SK-N-SH treated with all-trans-retinoic acid at 6 μM for 48 hours (cell line): ENCODE data around the gene TMEM54.

ENCODE experiments used
- ATAC-seq: fragments of 200-7000 bp; cut with Tn5 transposase; 3 replicates; pipeline ENCODE4 v1.9.1; 2020; ENCODE audit warnings: mild to moderate bottlenecking, moderate library complexity
- ARNTL ChIP-seq: fragments of 450-650 bp; formaldehyde crosslinking; IDR thresholded peaks from 2 replicates; pipeline ENCODE4 v1.5.0; 2020; ENCODE audit warnings: low read depth, mild to moderate bottlenecking, moderate library complexity, borderline replicate concordance
- BACH2 ChIP-seq: fragments of 250-450 bp; sonication (Bioruptor Pico); IDR thresholded peaks from 2 replicates; pipeline ENCODE4 v1.9.0; 2021; ENCODE audit warnings: mild to moderate bottlenecking, borderline replicate concordance
- ESRRG ChIP-seq: fragments of 250-450 bp; sonication (Bioruptor Pico); IDR thresholded peaks from 2 replicates; pipeline ENCODE4 v1.6.1; 2021; ENCODE audit warnings: mild to moderate bottlenecking
- ISL1 ChIP-seq: fragments of 250-450 bp; sonication (Bioruptor Pico); IDR thresholded peaks from 2 replicates; pipeline ENCODE4 v2.1.2; 2022; ENCODE audit warnings: mild to moderate bottlenecking, moderate library complexity
- OSR1 ChIP-seq: fragments of 250-450 bp; sonication (Bioruptor Pico); IDR thresholded peaks from 2 replicates; pipeline ENCODE4 v1.8.0; 2022; ENCODE audit warnings: moderate library complexity, mild to moderate bottlenecking, inconsistent platforms
- POU6F1 ChIP-seq: fragments of 250-450 bp; sonication (Bioruptor Pico); IDR thresholded peaks from 2 replicates; pipeline ENCODE4 v1.8.0; 2021; ENCODE audit warnings: low read depth, mild to moderate bottlenecking, moderate library complexity, borderline replicate concordance
- PPARA ChIP-seq: fragments of 250-450 bp; sonication (Bioruptor Pico); IDR thresholded peaks from 2 replicates; pipeline ENCODE4 v1.5.0; 2020; ENCODE audit warnings: mild to moderate bottlenecking, borderline replicate concordance
- RARB ChIP-seq: fragments of 250-450 bp; sonication (Bioruptor Pico); IDR thresholded peaks from 2 replicates; pipeline ENCODE4 v1.8.0; 2021; ENCODE audit warnings: mild to moderate bottlenecking, moderate library complexity
- SNAI2 ChIP-seq: fragments of 250-450 bp; sonication (Bioruptor Pico); IDR thresholded peaks from 2 replicates; pipeline ENCODE4 v1.5.0; 2020; ENCODE audit warnings: mild to moderate bottlenecking, moderate library complexity
- TCF4 ChIP-seq: fragments of 250-450 bp; sonication (Bioruptor Pico); IDR thresholded peaks from 2 replicates; pipeline ENCODE4 v1.8.0; 2021; ENCODE audit warnings: mild to moderate bottlenecking, moderate library complexity, borderline replicate concordance
- TOX ChIP-seq: fragments of 250-450 bp; sonication (Bioruptor Pico); IDR thresholded peaks from 2 replicates; pipeline ENCODE4 v1.8.0; 2021; ENCODE audit warnings: mild to moderate bottlenecking, moderate library complexity, borderline replicate concordance
- TSHZ2 ChIP-seq: fragments of 250-450 bp; sonication (Bioruptor Pico); IDR thresholded peaks from 2 replicates; pipeline ENCODE4 v1.5.0; 2020; ENCODE audit warnings: mild to moderate bottlenecking, moderate library complexity
- ZC3H10 ChIP-seq: fragments of 250-450 bp; sonication (Bioruptor Pico); IDR thresholded peaks from 2 replicates; pipeline ENCODE4 v1.5.1; 2021; ENCODE audit warnings: mild to moderate bottlenecking, moderate library complexity
- ZFP3 ChIP-seq: fragments of 250-450 bp; sonication (Bioruptor Pico); IDR thresholded peaks from 2 replicates; pipeline ENCODE4 v1.5.0; 2020; ENCODE audit warnings: mild to moderate bottlenecking, moderate library complexity
- ZFP30 ChIP-seq: fragments of 450-650 bp; formaldehyde crosslinking; IDR thresholded peaks from 2 replicates; pipeline ENCODE4 v1.5.0; 2022; ENCODE audit warnings: mild to moderate bottlenecking, moderate library complexity
- ZNF565 ChIP-seq: fragments of 450-650 bp; formaldehyde crosslinking; conservative IDR thresholded peaks from 2 replicates; pipeline ENCODE4 v1.5.0; 2020; ENCODE audit warnings: low read depth, mild to moderate bottlenecking, moderate library complexity
- ZNF70 ChIP-seq: fragments of 450-650 bp; formaldehyde crosslinking; IDR thresholded peaks from 2 replicates; pipeline ENCODE4 v1.5.0; 2020; ENCODE audit warnings: mild to moderate bottlenecking, moderate library complexity
- TF ChIP-seq, protein P1 (sequence below): fragments of 250-450 bp; sonication (Bioruptor Pico); IDR thresholded peaks from 2 replicates; pipeline ENCODE4 v1.5.1; 2020; ENCODE audit warnings: low read depth, mild to moderate bottlenecking, moderate library complexity
- TF ChIP-seq, protein P2 (sequence below): fragments of 250-450 bp; sonication (Bioruptor Pico); IDR thresholded peaks from 2 replicates; pipeline ENCODE4 v1.5.1; 2021; ENCODE audit warnings: mild to moderate bottlenecking, moderate library complexity
- TF ChIP-seq, protein P3 (sequence below): fragments of 250-450 bp; sonication (Bioruptor Pico); IDR thresholded peaks from 2 replicates; pipeline ENCODE4 v1.8.0; 2020; ENCODE audit warnings: mild to moderate bottlenecking, moderate library complexity, borderline replicate concordance

The TMEM54 gene

GRCh38 chr1:32888677-32889420, 12.3 kb downstream of the TMEM54 start:
- ATAC-seq = no peak
- TF ChIP-seq BACH2 (CRISPR knock-in tag) (no peak), TCF4 (CRISPR knock-in tag) (no peak), SNAI2 (CRISPR knock-in tag) (no peak), PPARA (CRISPR knock-in tag) (no peak), ZFP3 (no peak), TSHZ2 (no peak), ZFP30 (CRISPR knock-in tag) (no peak), ESRRG (CRISPR knock-in tag) (no peak), ZNF565 (CRISPR knock-in tag) (no peak), ARNTL (CRISPR knock-in tag) (no peak), OSR1 (CRISPR knock-in tag) (no peak), RARB (no peak), ZNF70 (CRISPR knock-in tag) (no peak), TOX (no peak)
- TF ChIP-seq, protein P1, sequence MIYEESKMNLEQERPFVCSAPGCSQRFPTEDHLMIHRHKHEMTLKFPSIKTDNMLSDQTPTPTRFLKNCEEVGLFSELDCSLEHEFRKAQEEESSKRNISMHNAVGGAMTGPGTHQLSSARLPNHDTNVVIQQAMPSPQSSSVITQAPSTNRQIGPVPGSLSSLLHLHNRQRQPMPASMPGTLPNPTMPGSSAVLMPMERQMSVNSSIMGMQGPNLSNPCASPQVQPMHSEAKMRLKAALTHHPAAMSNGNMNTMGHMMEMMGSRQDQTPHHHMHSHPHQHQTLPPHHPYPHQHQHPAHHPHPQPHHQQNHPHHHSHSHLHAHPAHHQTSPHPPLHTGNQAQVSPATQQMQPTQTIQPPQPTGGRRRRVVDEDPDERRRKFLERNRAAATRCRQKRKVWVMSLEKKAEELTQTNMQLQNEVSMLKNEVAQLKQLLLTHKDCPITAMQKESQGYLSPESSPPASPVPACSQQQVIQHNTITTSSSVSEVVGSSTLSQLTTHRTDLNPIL = no peak
- TF ChIP-seq, protein P2, sequence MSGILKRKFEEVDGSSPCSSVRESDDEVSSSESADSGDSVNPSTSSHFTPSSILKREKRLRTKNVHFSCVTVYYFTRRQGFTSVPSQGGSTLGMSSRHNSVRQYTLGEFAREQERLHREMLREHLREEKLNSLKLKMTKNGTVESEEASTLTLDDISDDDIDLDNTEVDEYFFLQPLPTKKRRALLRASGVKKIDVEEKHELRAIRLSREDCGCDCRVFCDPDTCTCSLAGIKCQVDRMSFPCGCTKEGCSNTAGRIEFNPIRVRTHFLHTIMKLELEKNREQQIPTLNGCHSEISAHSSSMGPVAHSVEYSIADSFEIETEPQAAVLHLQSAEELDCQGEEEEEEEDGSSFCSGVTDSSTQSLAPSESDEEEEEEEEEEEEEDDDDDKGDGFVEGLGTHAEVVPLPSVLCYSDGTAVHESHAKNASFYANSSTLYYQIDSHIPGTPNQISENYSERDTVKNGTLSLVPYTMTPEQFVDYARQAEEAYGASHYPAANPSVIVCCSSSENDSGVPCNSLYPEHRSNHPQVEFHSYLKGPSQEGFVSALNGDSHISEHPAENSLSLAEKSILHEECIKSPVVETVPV = no peak
- TF ChIP-seq, all 23 proteins: peak for 0

GRCh38 chr1:32888134-32888533, 13.1 kb downstream of the TMEM54 start:
- ATAC-seq = no peak
- TF ChIP-seq, protein P2 = no peak
- TF ChIP-seq, protein P3, sequence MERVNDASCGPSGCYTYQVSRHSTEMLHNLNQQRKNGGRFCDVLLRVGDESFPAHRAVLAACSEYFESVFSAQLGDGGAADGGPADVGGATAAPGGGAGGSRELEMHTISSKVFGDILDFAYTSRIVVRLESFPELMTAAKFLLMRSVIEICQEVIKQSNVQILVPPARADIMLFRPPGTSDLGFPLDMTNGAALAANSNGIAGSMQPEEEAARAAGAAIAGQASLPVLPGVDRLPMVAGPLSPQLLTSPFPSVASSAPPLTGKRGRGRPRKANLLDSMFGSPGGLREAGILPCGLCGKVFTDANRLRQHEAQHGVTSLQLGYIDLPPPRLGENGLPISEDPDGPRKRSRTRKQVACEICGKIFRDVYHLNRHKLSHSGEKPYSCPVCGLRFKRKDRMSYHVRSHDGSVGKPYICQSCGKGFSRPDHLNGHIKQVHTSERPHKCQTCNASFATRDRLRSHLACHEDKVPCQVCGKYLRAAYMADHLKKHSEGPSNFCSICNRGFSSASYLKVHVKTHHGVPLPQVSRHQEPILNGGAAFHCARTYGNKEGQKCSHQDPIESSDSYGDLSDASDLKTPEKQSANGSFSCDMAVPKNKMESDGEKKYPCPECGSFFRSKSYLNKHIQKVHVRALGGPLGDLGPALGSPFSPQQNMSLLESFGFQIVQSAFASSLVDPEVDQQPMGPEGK (CRISPR knock-in tag) = no peak
- TF ChIP-seq SNAI2 (CRISPR knock-in tag) (no peak), RARB (no peak), ARNTL (CRISPR knock-in tag) (no peak), POU6F1 (no peak), ESRRG (CRISPR knock-in tag) (no peak), TSHZ2 (no peak), PPARA (CRISPR knock-in tag) (no peak), ISL1 (CRISPR knock-in tag) (no peak), BACH2 (CRISPR knock-in tag) (no peak), ZC3H10 (CRISPR knock-in tag) (no peak), TCF4 (CRISPR knock-in tag) (no peak)
